Measurements from ENCODE around the gene CNTNAP2. TPM values are rescaled to one million over a fixed set of nuclear protein-coding genes. Genes with fewer than 3 reads are reported as not detected.

CNTNAP2 gene
- total and polyA plus RNA-seq, 9 of the 15 experiments (the other 6 are each of a cell fraction or from before 2014, with no cell fraction given), result 0.04 to 0.62 (median 0.09) TPM; not detected in 4

- TF ChIP-seq ARID4B (CRISPR knock-in tag; IDR thresholded peaks at IDR 0.05) (no peak), NCOA6 (IDR thresholded peaks at IDR 0.05) (no peak), ZNF280A (IDR thresholded peaks at IDR 0.05; ENCODE audit: low read depth, partially characterized antibody) (no peak), CAMTA2 (CRISPR knock-in tag; conservative IDR thresholded peaks at IDR 0.05) (no peak), AFF1 (IDR thresholded peaks at IDR 0.05; ENCODE audit: low read depth in 1 of 2, partially characterized antibody in 2 of 2) (no peak), ELF2 (CRISPR knock-in tag; IDR thresholded peaks at IDR 0.05) (no peak), HBP1 (CRISPR knock-in tag; IDR thresholded peaks at IDR 0.05) (no peak), BRD9 (IDR thresholded peaks at IDR 0.05; ENCODE audit: low read depth, partially characterized antibody) (no peak), KLF10 (CRISPR knock-in tag; IDR thresholded peaks at IDR 0.05) (no peak), ZKSCAN3 (CRISPR knock-in tag; IDR thresholded peaks at IDR 0.05) (no peak), PHF20 (IDR thresholded peaks at IDR 0.05; ENCODE audit: partially characterized antibody) (no peak), SRF (CRISPR knock-in tag; IDR thresholded peaks at IDR 0.05) (no peak), SFPQ (IDR thresholded peaks at IDR 0.05; ENCODE audit: low read depth, low read length) (no peak)
These were observed 276.7 kb downstream of the CNTNAP2 start (continued) for GRCh38 chr7:146393346-146393745.
